Peyer's patch (tissue), 4 donors: Measurements from ENCODE around the gene MRPL43. TPM values are rescaled to one million over a fixed set of nuclear protein-coding genes. Genes with fewer than 3 reads are reported as not detected.

Experiments used
- DNase-seq, 3 donors: peaks; one replicate each; pipeline ENCODE4 v3.0.0-alpha.2; 2017 to 2019
- H3K27ac ChIP-seq, 4 donors: fragments of 200-600 bp; sonication (generic); one replicate each; pipeline ENCODE4 v1.5.1; 2016 to 2019
- H3K27me3 ChIP-seq, 2 donors: fragments of 200-600 bp; sonication (generic); one replicate each; pipeline ENCODE4 v1.5.1; 2019
- H3K36me3 ChIP-seq, 3 donors: fragments of 200-600 bp; sonication (generic); one replicate each; pipeline ENCODE4 v1.5.1; 2016 to 2019
- H3K4me1 ChIP-seq, 4 donors: fragments of 200-600 bp; sonication (generic); one replicate each; pipeline ENCODE4 v1.5.1; 2016 to 2019
- H3K4me3 ChIP-seq, 4 donors: fragments of 200-600 bp; sonication (generic); 1 replicate in 3 of 4; 2 replicates in 1 of 4; pipeline ENCODE4 v1.5.1; 2016 to 2019; ENCODE audit warnings: mild to moderate bottlenecking in 1 of 4
- H3K9me3 ChIP-seq, 4 donors: fragments of 200-600 bp; sonication (generic); one replicate each; pipeline ENCODE4 v1.5.1; 2016 to 2019; ENCODE audit warnings: mild to moderate bottlenecking in 1 of 4
- POLR2A ChIP-seq, 2 donors: fragments of 450-650 bp; IDR thresholded peaks; one replicate each; pipeline ENCODE4 v1.5.1; 2017; ENCODE audit warnings: antibody characterized with exemption in 2 of 2, mild to moderate bottlenecking in 2 of 2, moderate library complexity in 2 of 2
- total RNA-seq, 4 donors: library from RNA; depleted of rRNA; stranded (reverse); fragments of >200 nt; gene quantifications; one replicate each; pipeline ENCODE4 v1.1.0, GENCODE V29; 2016
- TF ChIP-seq, protein P1 (sequence below), 6 experiments: fragments of 450-650 bp in 4 of 6; fragments of 200-600 bp in 2 of 6; sonication (generic) in 1 of 6; IDR thresholded peaks; one replicate each; pipeline ENCODE4 v1.5.1; 2017 to 2019; ENCODE audit warnings: antibody characterized with exemption in 6 of 6, mild to moderate bottlenecking in 3 of 6, moderate library complexity in 1 of 6

Gene MRPL43
- total RNA-seq, 4 donors from 2014 or later = 40.5 to 85.5 (median 61.7) TPM

GRCh38 chr10:101018600-101019439 lies 31.5 kb upstream of the MRPL43 start:
- no peaks in the 10 kb centered on the region for H3K9me3 ChIP-seq
- no peak overlapping the region for H3K4me3 ChIP-seq
- H3K36me3 ChIP-seq = no peaks in the 10 kb centered on the region
- peak; percentile 45 to 93 (median 93) for DNase-seq
- no peak overlapping the region for H3K27ac ChIP-seq
- peaks cover 0 to 9% (median 7%) of the 10 kb centered on the region in 4 donors for H3K4me1 ChIP-seq
- no peak for TF ChIP-seq POLR2A (IDR thresholded peaks at IDR 0.05)
- TF ChIP-seq, protein P1, sequence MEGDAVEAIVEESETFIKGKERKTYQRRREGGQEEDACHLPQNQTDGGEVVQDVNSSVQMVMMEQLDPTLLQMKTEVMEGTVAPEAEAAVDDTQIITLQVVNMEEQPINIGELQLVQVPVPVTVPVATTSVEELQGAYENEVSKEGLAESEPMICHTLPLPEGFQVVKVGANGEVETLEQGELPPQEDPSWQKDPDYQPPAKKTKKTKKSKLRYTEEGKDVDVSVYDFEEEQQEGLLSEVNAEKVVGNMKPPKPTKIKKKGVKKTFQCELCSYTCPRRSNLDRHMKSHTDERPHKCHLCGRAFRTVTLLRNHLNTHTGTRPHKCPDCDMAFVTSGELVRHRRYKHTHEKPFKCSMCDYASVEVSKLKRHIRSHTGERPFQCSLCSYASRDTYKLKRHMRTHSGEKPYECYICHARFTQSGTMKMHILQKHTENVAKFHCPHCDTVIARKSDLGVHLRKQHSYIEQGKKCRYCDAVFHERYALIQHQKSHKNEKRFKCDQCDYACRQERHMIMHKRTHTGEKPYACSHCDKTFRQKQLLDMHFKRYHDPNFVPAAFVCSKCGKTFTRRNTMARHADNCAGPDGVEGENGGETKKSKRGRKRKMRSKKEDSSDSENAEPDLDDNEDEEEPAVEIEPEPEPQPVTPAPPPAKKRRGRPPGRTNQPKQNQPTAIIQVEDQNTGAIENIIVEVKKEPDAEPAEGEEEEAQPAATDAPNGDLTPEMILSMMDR (IDR thresholded peaks at IDR 0.05) = peak in 4 of 6 experiments; percentile 72 to 92 (median 86)
- no peaks in the 10 kb centered on the region for H3K27me3 ChIP-seq

GRCh38 chr10:101018118-101018599 lies 30.9 kb upstream of the MRPL43 start:
- H3K27ac ChIP-seq = no peak overlapping the region
- H3K4me3 ChIP-seq = no peak overlapping the region
- no peaks in the 10 kb centered on the region for H3K9me3 ChIP-seq
- peaks cover 0 to 14% (median 7%) of the 10 kb centered on the region in 4 donors for H3K4me1 ChIP-seq
- no peaks in the 10 kb centered on the region for H3K27me3 ChIP-seq
- no peaks in the 10 kb centered on the region for H3K36me3 ChIP-seq
- no peak for DNase-seq
- TF ChIP-seq POLR2A (IDR thresholded peaks at IDR 0.05) = no peak
- TF ChIP-seq, protein P1 (IDR thresholded peaks at IDR 0.05) = no peak

DNA sequence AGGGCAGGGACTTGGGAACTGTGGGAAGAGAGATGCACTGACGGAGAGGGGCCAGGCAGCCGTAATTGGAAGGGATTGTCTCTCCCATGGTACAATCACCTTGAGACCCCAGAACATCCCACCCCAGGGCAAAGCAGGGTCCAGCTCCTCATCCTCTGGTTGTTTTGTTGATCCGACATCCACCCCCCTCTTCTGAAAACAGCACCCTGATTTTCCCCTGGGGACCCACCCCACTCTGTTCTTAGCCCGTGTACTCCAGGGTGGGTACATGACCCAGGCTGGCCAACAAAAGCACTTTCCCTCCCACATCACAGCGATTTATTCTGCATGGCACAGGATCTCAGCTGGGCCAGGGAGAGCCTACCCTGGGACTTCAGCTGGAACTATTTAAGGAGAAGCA lies 29.5 kb upstream of the MRPL43 start:
- no peaks in the 10 kb centered on the region for H3K36me3 ChIP-seq
- no peak for DNase-seq
- H3K27me3 ChIP-seq = no peaks in the 10 kb centered on the region

GRCh38 chr10:101015582-101015973 lies 28.3 kb upstream of the MRPL43 start:
- H3K36me3 ChIP-seq = no peaks in the 10 kb centered on the region
- H3K4me1 ChIP-seq = peaks cover 0 to 25% (median 10%) of the 10 kb centered on the region in 4 donors
- H3K9me3 ChIP-seq = no peaks in the 10 kb centered on the region
- DNase-seq = no peak
- no peak overlapping the region for H3K4me3 ChIP-seq
- no peak overlapping the region for H3K27ac ChIP-seq
- TF ChIP-seq, protein P1 (IDR thresholded peaks at IDR 0.05) = no peak
- no peak for TF ChIP-seq POLR2A (IDR thresholded peaks at IDR 0.05)
- H3K27me3 ChIP-seq = no peaks in the 10 kb centered on the region

More for the DNA sequence above, 29.5 kb upstream of the MRPL43 start:
- TF ChIP-seq, protein P1 (IDR thresholded peaks at IDR 0.05) = no peak
- TF ChIP-seq POLR2A (IDR thresholded peaks at IDR 0.05) = no peak
- Histone ChIP-seq H3K4me3 (no peak overlapping the region), H3K27ac (no peak overlapping the region), H3K4me1 (peaks cover 0 to 25% (median 10%) of the 10 kb centered on the region in 4 donors), H3K9me3 (no peaks in the 10 kb centered on the region)

DNA sequence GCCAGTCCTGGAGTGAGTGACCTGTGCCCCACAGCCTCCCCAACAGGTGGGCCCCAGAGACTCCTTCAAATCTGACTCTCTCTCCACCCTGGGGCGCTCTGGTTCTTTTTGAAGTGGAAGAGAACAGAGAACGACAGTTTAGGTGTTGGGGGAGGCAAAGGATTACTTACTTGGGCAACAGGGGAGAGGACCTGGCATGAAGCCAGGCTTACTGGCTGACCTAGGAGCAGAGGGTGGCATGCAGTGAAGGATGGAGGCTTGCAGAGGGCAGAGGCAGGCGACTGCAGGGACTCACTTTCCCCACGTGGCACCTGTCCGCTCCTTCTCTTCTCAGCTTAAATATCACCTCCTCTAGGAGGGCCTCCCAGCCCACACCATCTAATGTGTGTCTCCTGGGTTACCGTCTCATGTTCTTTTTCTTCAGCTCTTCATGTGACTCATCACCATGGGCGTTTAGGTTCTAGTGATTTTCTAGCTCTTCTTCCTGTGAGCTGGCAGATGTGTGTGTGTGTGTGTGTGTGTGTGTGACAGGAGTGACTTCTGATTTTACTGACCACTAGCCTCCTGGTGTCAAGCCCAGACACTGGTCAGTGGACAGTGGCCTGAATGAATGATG lies 27.8 kb upstream of the MRPL43 start:
- H3K27ac ChIP-seq = no peak overlapping the region
- no peak for DNase-seq
- no peaks in the 10 kb centered on the region for H3K9me3 ChIP-seq
- H3K4me1 ChIP-seq = peaks cover 0 to 25% (median 10%) of the 10 kb centered on the region in 4 donors
- TF ChIP-seq, protein P1 (IDR thresholded peaks at IDR 0.05) = no peak
- TF ChIP-seq POLR2A (IDR thresholded peaks at IDR 0.05) = no peak
- H3K4me3 ChIP-seq = no peak overlapping the region
- H3K27me3 ChIP-seq = no peaks in the 10 kb centered on the region
- H3K36me3 ChIP-seq = no peaks in the 10 kb centered on the region
